ENCODE measurements around the gene DGKQ. TPM values are rescaled to one million over a fixed set of nuclear protein-coding genes. Genes with fewer than 3 reads are reported as not detected.

Gene DGKQ
- total and polyA plus RNA-seq, 2 of the 8 experiments (the other 6 are each of a cell fraction or from before 2014, with no cell fraction given), result 7.3 to 9.7 TPM

DNA sequence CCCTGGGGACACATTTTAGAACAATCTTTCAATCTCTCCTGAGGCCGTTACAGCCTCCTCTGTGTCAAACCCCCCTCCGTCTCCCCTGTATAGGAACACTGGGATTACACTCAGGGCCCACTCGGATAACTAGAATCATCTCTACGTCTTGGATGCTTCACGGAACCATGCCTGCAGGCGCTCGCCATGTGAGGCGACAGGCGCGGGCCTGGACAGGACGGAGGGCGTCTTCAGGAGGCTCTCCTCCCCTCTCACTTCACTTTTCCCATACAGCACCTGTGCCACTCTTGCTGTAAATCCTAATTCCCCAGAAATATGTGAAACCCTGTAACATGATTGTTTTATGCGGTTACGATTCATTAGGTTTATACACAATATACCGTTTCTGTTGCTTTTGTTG, 9.4 kb upstream of the DGKQ start:
- H3K4me3 ChIP-seq (ENCODE audit: extremely low read depth in 1 of 4, insufficient read depth in 2 of 4, low read depth in 3 of 4, low read length in 4 of 4), result no peak overlapping the region
- H4K91ac ChIP-seq (replicated peaks; ENCODE audit: insufficient read length, low read length), result no peak overlapping the region
- no peak overlapping the region for H2AFZ ChIP-seq (ENCODE audit: low read length)
- H4K20me1 ChIP-seq (replicated peaks in 1 of 2; ENCODE audit: control insufficient read depth in 1 of 2, insufficient read depth in 2 of 2, low read length in 2 of 2), result peaks cover 0 to 2% of the 10 kb centered on the region in 2 experiments
- no peaks in the 10 kb centered on the region for H3K36me3 ChIP-seq (ENCODE audit: control insufficient read depth in 2 of 4, insufficient read depth in 4 of 4, low read length in 3 of 4)
- no peak overlapping the region for H3K14ac ChIP-seq (ENCODE audit: insufficient read length)
- FAIRE-seq (no peak), DNase-seq (ENCODE audit: low read depth in 1 of 2, low spot score in 2 of 2) (no peak)
- H3K23me2 ChIP-seq (ENCODE audit: low read depth, low read length), result peaks cover 5% of the 10 kb centered on the region; the same call in 1 of the 2 replicates
- WGBS, 2 experiments (ENCODE audit: extremely low coverage in 1 of 2, insufficient coverage in 1 of 2, insufficient read length in 1 of 2, insufficient replicate concordance in 2 of 2, low coverage in 1 of 2, low lambda C conversion rate in 2 of 2, missing lambda C conversion rate in 1 of 2), result 92% methylated on average over 15 of the region's 15 CpGs; no CpG with 5 or more reads in 1 of the 2 experiments
- H3K9me3 ChIP-seq (ENCODE audit: insufficient read depth in 2 of 2, low read depth in 1 of 2, low read length in 1 of 2), result no peaks in the 10 kb centered on the region
- H3K4ac ChIP-seq (replicated peaks; ENCODE audit: insufficient read length, low read depth, low read length), result no peak overlapping the region
- H3K79me2 ChIP-seq (ENCODE audit: control insufficient read depth in 1 of 2, insufficient read depth in 2 of 2, low read length in 2 of 2), result no peaks in the 10 kb centered on the region
- H3K79me1 ChIP-seq (ENCODE audit: low read depth, low read length), result no peaks in the 10 kb centered on the region
- ChIA-PET CTCF (ENCODE audit: partially characterized antibody) (no interaction called here), POLR2A (ENCODE audit: partially characterized antibody) (no interaction called here)
- H2BK15ac ChIP-seq (ENCODE audit: low read length), result no peak overlapping the region
- no peak overlapping the region for H2BK20ac ChIP-seq (ENCODE audit: low read length)
- H3K4me1 ChIP-seq (replicated peaks in 1 of 4; ENCODE audit: control insufficient read depth in 3 of 4, insufficient read depth in 4 of 4, low read length in 3 of 4), result peaks cover 0 to 6% (median 3%) of the 10 kb centered on the region in 4 experiments; a peak in 4 of 7 replicates
- H3K4me2 ChIP-seq (ENCODE audit: insufficient read depth in 1 of 2, low read depth in 2 of 2, low read length in 2 of 2), result no peak overlapping the region
- no peak overlapping the region for H2BK120ac ChIP-seq (replicated peaks; ENCODE audit: low read depth, low read length)
- H3K18ac ChIP-seq (ENCODE audit: extremely low read depth, low read length), result no peak overlapping the region
- peaks cover 0 to 21% (median 14%) of the 10 kb centered on the region in 4 experiments; a peak in 6 of 7 replicates for H3K27me3 ChIP-seq (replicated peaks in 1 of 4; ENCODE audit: control insufficient read depth in 3 of 4, extremely low read depth in 1 of 4, insufficient read depth in 3 of 4, low read length in 3 of 4)
- H3K56ac ChIP-seq (replicated peaks; ENCODE audit: insufficient read length, low read depth, low read length), result no peak overlapping the region
- H4K5ac ChIP-seq (ENCODE audit: insufficient read length, low read depth, low read length), result no peak overlapping the region
- H3K27ac ChIP-seq (ENCODE audit: low read depth, low read length), result no peak overlapping the region
- H3K9ac ChIP-seq (replicated peaks in 1 of 4; ENCODE audit: extremely low read depth in 1 of 4, low read depth in 3 of 4, low read length in 3 of 4), result no peak overlapping the region
- no peak overlapping the region for H2BK12ac ChIP-seq (ENCODE audit: low read depth, low read length)
- no peak overlapping the region for H2BK5ac ChIP-seq (ENCODE audit: low read depth, low read length)
- no peak overlapping the region for H3K23ac ChIP-seq (ENCODE audit: insufficient read length)
- no peak overlapping the region for H2AK5ac ChIP-seq (ENCODE audit: low read depth, low read length)
- H4K8ac ChIP-seq (ENCODE audit: extremely low read depth, insufficient read depth, low read length), result no peak overlapping the region
- no peak for TF ChIP-seq CBX5 (IDR thresholded peaks at IDR 0.05; ENCODE audit: low read depth, low read length)
- no peak for TF ChIP-seq RAD21 (IDR thresholded peaks at IDR 0.05 in 1 of 2, conservative IDR thresholded peaks at IDR 0.05 in 1 of 2; ENCODE audit: low read depth in 2 of 2, low read length in 2 of 2)
- TF ChIP-seq HDAC2 (IDR thresholded peaks at IDR 0.05; ENCODE audit: borderline replicate concordance in 1 of 2, low read depth in 2 of 2, low read length in 2 of 2), result no peak
- TF ChIP-seq NRF1 (IDR thresholded peaks at IDR 0.05; ENCODE audit: low read depth, low read length), result no peak
- no peak for TF ChIP-seq KDM5A (IDR thresholded peaks at IDR 0.05; ENCODE audit: low read length)
- no peak for TF ChIP-seq CBX8 (IDR thresholded peaks at IDR 0.05; ENCODE audit: borderline replicate concordance, low read depth, low read length)
- TF ChIP-seq SRF (IDR thresholded peaks at IDR 0.05; ENCODE audit: low read depth, low read length), result no peak
- TF ChIP-seq RNF2 (IDR thresholded peaks at IDR 0.05; ENCODE audit: borderline replicate concordance, low read depth, low read length, missing control alignments, poor library complexity, severe bottlenecking), result no peak

Measured in H1 (cell line).